ENCODE data around the gene PEDS1. TPM values are rescaled to one million over a fixed set of nuclear protein-coding genes. Genes with fewer than 3 reads are reported as not detected.

PEDS1 gene
- total and polyA plus RNA-seq, 10 of the 15 experiments (the other 5 are each of a cell fraction or from before 2014, with no cell fraction given), result 1.7 to 25.6 (median 16.8) TPM

GRCh38 chr20:50111829-50112495 is 41.6 kb downstream of the PEDS1 start (continued):
- TF ChIP-seq MXI1 (IDR thresholded peaks at IDR 0.05; ENCODE audit: low read depth, low read length) (no peak), TBL1XR1 (IDR thresholded peaks at IDR 0.05; ENCODE audit: low read depth, low read length) (no peak), FOXK2 (IDR thresholded peaks at IDR 0.05) (no peak), NFXL1 (IDR thresholded peaks at IDR 0.05; ENCODE audit: borderline replicate concordance) (no peak), NBN (IDR thresholded peaks at IDR 0.05) (no peak), PML (IDR thresholded peaks at IDR 0.05; ENCODE audit: low read length) (no peak)

DNA sequence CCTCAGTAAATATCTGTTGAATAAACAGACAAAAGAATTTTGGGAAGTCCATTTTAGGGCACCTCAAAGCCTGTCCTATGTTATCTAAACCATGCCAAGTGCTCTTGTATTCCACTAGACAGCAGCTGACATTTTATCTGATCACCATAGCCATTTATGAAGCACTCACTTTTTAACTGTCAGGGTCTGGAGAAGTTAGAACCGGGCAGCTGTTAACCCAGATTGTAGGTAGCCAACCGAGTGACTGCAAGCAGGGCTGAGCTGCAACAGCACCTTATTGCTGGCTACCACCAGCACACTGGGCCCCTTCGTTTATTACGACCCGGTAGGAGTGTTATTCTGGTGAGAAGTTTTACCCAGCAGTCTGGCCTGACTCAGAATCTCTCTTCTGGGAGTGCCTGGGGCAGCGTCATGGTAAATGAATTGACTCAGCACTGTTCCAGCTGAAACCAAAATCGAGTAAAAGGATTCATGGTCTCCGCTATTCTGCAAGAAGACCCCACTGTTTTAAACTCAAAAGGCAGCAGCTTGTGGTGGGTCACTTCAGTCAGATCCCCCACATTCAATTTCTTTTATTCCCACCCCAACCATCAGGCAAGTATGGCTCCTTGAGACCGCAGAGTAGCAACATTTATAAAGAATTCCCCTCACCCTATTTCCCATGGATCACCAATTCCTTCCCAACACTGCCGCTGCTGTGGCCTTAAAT is 42.2 kb downstream of the PEDS1 start:
- in situ Hi-C loops (cut with MboI) (no loop called here), intact Hi-C loops (cut with micrococcal nuclease; ENCODE audit: unreplicated experiment) (loop anchor here (5.0 kb wide), 1 partner anchor 41 kb away; the partner anchor contains the start of gene PEDS1)
- no TSS peak for BruUV-seq (replicated peaks)
- peaks cover 84% of the 10 kb centered on the region for H3K79me2 ChIP-seq (ENCODE audit: control insufficient read depth, insufficient read depth, low read length)
- RAD21 ChIA-PET (ENCODE audit: unreplicated experiment), result interaction anchor here (1.1 to 2.5 kb wide), 2 partner anchors 40 to 42 kb away, joined by 4 to 9 read pairs; partner anchors contain the start of gene PEDS1
- no peaks in the 10 kb centered on the region for H3K9me3 ChIP-seq (replicated peaks; ENCODE audit: control insufficient read depth, insufficient read depth, low read length)
- CTCF ChIA-PET, result interaction anchor here (0.7 to 3.3 kb wide), 10 partner anchors 9 to 132 kb away, joined by 3 to 13 read pairs (median 4); partner anchors contain the start of gene PEDS1
- DNase-seq (ENCODE audit: low read depth, low spot score), result no peak
- 2% methylated on average over 10 of the region's 10 CpGs for WGBS (ENCODE audit: insufficient coverage, insufficient replicate concordance, low lambda C conversion rate, missing lambda C conversion rate)
- H3K4me2 ChIP-seq (ENCODE audit: control insufficient read depth, insufficient read depth), result peak overlapping the region; percentile 91
- H3K27ac ChIP-seq (ENCODE audit: control insufficient read depth, insufficient read depth), result peak overlapping the region; percentile 87
- no peak overlapping the region for H2AFZ ChIP-seq (ENCODE audit: control insufficient read depth, low read depth, low read length)
- POLR2A ChIA-PET, result no interaction called here
- H4K20me1 ChIP-seq (ENCODE audit: control insufficient read depth, insufficient read depth), result peaks cover 14% of the 10 kb centered on the region
- peaks cover 46% of the 10 kb centered on the region for H3K4me1 ChIP-seq (ENCODE audit: control insufficient read depth, insufficient read depth, low read length)
- peak overlapping the region; percentile 94 for H3K9ac ChIP-seq (ENCODE audit: control insufficient read depth, insufficient read depth, low read length)
- peak overlapping the region; percentile 93 for H3K4me3 ChIP-seq
- peak; percentile 27 for ATAC-seq
- 0 out of 4 replicates have a peak, but pooled peaks cover 0 to 3% of the 10 kb centered on the region in 2 experiments for H3K36me3 ChIP-seq (ENCODE audit: control insufficient read depth in 2 of 2, insufficient read depth in 2 of 2, low read length in 1 of 2)
- FAIRE-seq, result no peak
- no peaks in the 10 kb centered on the region for H3K27me3 ChIP-seq (replicated peaks in 1 of 2; ENCODE audit: control insufficient read depth in 2 of 2, insufficient read depth in 2 of 2, low read length in 1 of 2)
- SMC1A ChIA-PET (ENCODE audit: uncharacterized antibody, unreplicated experiment), result interaction anchor here (1.0 to 3.3 kb wide), 7 partner anchors 8 to 58 kb away, joined by 3 to 13 read pairs (median 5); partner anchors contain the start of gene PEDS1
- TF ChIP-seq JUNB (IDR thresholded peaks at IDR 0.05) (peak; percentile 78), PAX5 (IDR thresholded peaks at IDR 0.05; ENCODE audit: borderline replicate concordance, low read depth, low read length) (no peak), WRNIP1 (IDR thresholded peaks at IDR 0.05; ENCODE audit: borderline replicate concordance, low read depth, low read length) (no peak), ZNF622 (IDR thresholded peaks at IDR 0.05) (no peak), CREB1 (IDR thresholded peaks at IDR 0.05; ENCODE audit: low read depth) (peak; percentile 54; the same call in 1 of the 2 replicates), MYB (IDR thresholded peaks at IDR 0.05; ENCODE audit: borderline replicate concordance, low read depth, low read length) (no peak), KLF5 (IDR thresholded peaks at IDR 0.05; ENCODE audit: partially characterized antibody) (no peak), ATF7 (IDR thresholded peaks at IDR 0.05; ENCODE audit: low read depth) (no peak), DPF2 (IDR thresholded peaks at IDR 0.05) (no peak), NR2F1 (conservative IDR thresholded peaks at IDR 0.05) (no peak), ZSCAN29 (IDR thresholded peaks at IDR 0.05) (no peak), BACH1 (IDR thresholded peaks at IDR 0.05; ENCODE audit: borderline replicate concordance) (no peak), CREM (IDR thresholded peaks at IDR 0.05; ENCODE audit: low read depth) (0 out of 2 replicates have a peak, but pooled peaks have one; percentile 36), SIX5 (IDR thresholded peaks at IDR 0.05; ENCODE audit: low read depth, low read length, severe bottlenecking) (no peak), CHD4 (IDR thresholded peaks at IDR 0.05) (no peak), SUPT20H (IDR thresholded peaks at IDR 0.05; ENCODE audit: borderline replicate concordance, control insufficient read depth, low read depth, low read length) (no peak), NR2C2 (IDR thresholded peaks at IDR 0.05; ENCODE audit: borderline replicate concordance, control insufficient read depth, insufficient read length, low read depth) (no peak)
- TF ChIP-seq, protein P1, sequence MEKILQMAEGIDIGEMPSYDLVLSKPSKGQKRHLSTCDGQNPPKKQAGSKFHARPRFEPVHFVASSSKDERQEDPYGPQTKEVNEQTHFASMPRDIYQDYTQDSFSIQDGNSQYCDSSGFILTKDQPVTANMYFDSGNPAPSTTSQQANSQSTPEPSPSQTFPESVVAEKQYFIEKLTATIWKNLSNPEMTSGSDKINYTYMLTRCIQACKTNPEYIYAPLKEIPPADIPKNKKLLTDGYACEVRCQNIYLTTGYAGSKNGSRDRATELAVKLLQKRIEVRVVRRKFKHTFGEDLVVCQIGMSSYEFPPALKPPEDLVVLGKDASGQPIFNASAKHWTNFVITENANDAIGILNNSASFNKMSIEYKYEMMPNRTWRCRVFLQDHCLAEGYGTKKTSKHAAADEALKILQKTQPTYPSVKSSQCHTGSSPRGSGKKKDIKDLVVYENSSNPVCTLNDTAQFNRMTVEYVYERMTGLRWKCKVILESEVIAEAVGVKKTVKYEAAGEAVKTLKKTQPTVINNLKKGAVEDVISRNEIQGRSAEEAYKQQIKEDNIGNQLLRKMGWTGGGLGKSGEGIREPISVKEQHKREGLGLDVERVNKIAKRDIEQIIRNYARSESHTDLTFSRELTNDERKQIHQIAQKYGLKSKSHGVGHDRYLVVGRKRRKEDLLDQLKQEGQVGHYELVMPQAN (conservative IDR thresholded peaks at IDR 0.05), result no peak

Measured in GM12878 (cell line).